ENCODE results near the gene EIF2AK3. TPM values are rescaled to one million over a fixed set of nuclear protein-coding genes. Genes with fewer than 3 reads are reported as not detected.

The EIF2AK3 gene
- total RNA-seq, 1 experiment from 2014 or later: 18.4 TPM

- Histone ChIP-seq H3K9me2 (replicated peaks; ENCODE audit: insufficient read depth, low read length) (no peaks in the 10 kb centered on the region), H3K36me3 (ENCODE audit: insufficient read depth, low read length) (no peaks in the 10 kb centered on the region), H3K27ac (ENCODE audit: low read length) (no peak overlapping the region), H2AFZ (ENCODE audit: low read length) (no peak overlapping the region), H3K27me3 (ENCODE audit: low read length) (no peaks in the 10 kb centered on the region), H3K4me3 (ENCODE audit: low read length) (no peak overlapping the region), H4K20me1 (ENCODE audit: insufficient read depth, low read depth, low read length) (no peaks in the 10 kb centered on the region), H3K9me3 (ENCODE audit: low read length) (no peaks in the 10 kb centered on the region), H3K4me1 (ENCODE audit: low read length) (no peaks in the 10 kb centered on the region), H3K9ac (ENCODE audit: low read length) (no peak overlapping the region), H3K4me2 (ENCODE audit: low read depth, low read length, poor library complexity, severe bottlenecking) (no peak overlapping the region), H3K79me2 (ENCODE audit: low read length) (no peaks in the 10 kb centered on the region)
- DNase-seq: no peak
These were observed 83.7 kb downstream of the EIF2AK3 start for GRCh38 chr2:88543541-88544057.

- H3K27me3 ChIP-seq (ENCODE audit: low read length): no peaks in the 10 kb centered on the region
- no peaks in the 10 kb centered on the region for H3K9me2 ChIP-seq (replicated peaks; ENCODE audit: insufficient read depth, low read length)
- no peak overlapping the region for H3K4me2 ChIP-seq (ENCODE audit: low read depth, low read length, poor library complexity, severe bottlenecking)
- H3K4me3 ChIP-seq (ENCODE audit: low read length): no peak overlapping the region
- no peaks in the 10 kb centered on the region for H3K36me3 ChIP-seq (ENCODE audit: insufficient read depth, low read length)
- no peaks in the 10 kb centered on the region for H4K20me1 ChIP-seq (ENCODE audit: insufficient read depth, low read depth, low read length)
- H3K9me3 ChIP-seq (ENCODE audit: low read length): no peaks in the 10 kb centered on the region
- no peak for DNase-seq
- no peak overlapping the region for H3K27ac ChIP-seq (ENCODE audit: low read length)
- H3K79me2 ChIP-seq (ENCODE audit: low read length): no peaks in the 10 kb centered on the region
- no peaks in the 10 kb centered on the region for H3K4me1 ChIP-seq (ENCODE audit: low read length)
- H2AFZ ChIP-seq (ENCODE audit: low read length): no peak overlapping the region
- no peak overlapping the region for H3K9ac ChIP-seq (ENCODE audit: low read length)
These were observed 84.6 kb downstream of the EIF2AK3 start for GRCh38 chr2:88542668-88543067.

- H3K27ac ChIP-seq (ENCODE audit: low read length): no peak overlapping the region
- H3K4me3 ChIP-seq (ENCODE audit: low read length): no peak overlapping the region
These were observed 86.9 kb downstream of the EIF2AK3 start for GRCh38 chr2:88540346-88540745.

GRCh38 chr2:88538362-88538917 lies 88.8 kb downstream of the EIF2AK3 start:
- H3K27me3 ChIP-seq (ENCODE audit: low read length): no peaks in the 10 kb centered on the region
- no peaks in the 10 kb centered on the region for H3K79me2 ChIP-seq (ENCODE audit: low read length)
- no peaks in the 10 kb centered on the region for H4K20me1 ChIP-seq (ENCODE audit: insufficient read depth, low read depth, low read length)
- no peaks in the 10 kb centered on the region for H3K4me1 ChIP-seq (ENCODE audit: low read length)
- no peak overlapping the region for H3K4me2 ChIP-seq (ENCODE audit: low read depth, low read length, poor library complexity, severe bottlenecking)
- H3K36me3 ChIP-seq (ENCODE audit: insufficient read depth, low read length): no peaks in the 10 kb centered on the region
- no peak overlapping the region for H3K4me3 ChIP-seq (ENCODE audit: low read length)
- H3K9me2 ChIP-seq (replicated peaks; ENCODE audit: insufficient read depth, low read length): no peaks in the 10 kb centered on the region
- H3K9me3 ChIP-seq (ENCODE audit: low read length): no peaks in the 10 kb centered on the region
- H2AFZ ChIP-seq (ENCODE audit: low read length): no peak overlapping the region
- no peak for DNase-seq
- no peak overlapping the region for H3K9ac ChIP-seq (ENCODE audit: low read length)
- no peak overlapping the region for H3K27ac ChIP-seq (ENCODE audit: low read length)

More at GRCh38 chr2:88540346-88540745, 86.9 kb downstream of the EIF2AK3 start:
- no peak overlapping the region for H3K9ac ChIP-seq (ENCODE audit: low read length)
- no peak for DNase-seq
- no peaks in the 10 kb centered on the region for H4K20me1 ChIP-seq (ENCODE audit: insufficient read depth, low read depth, low read length)
- no peaks in the 10 kb centered on the region for H3K36me3 ChIP-seq (ENCODE audit: insufficient read depth, low read length)
- no peaks in the 10 kb centered on the region for H3K27me3 ChIP-seq (ENCODE audit: low read length)
- no peaks in the 10 kb centered on the region for H3K9me2 ChIP-seq (replicated peaks; ENCODE audit: insufficient read depth, low read length)
- H3K79me2 ChIP-seq (ENCODE audit: low read length): no peaks in the 10 kb centered on the region
- H3K4me2 ChIP-seq (ENCODE audit: low read depth, low read length, poor library complexity, severe bottlenecking): no peak overlapping the region
- H2AFZ ChIP-seq (ENCODE audit: low read length): no peak overlapping the region
- no peaks in the 10 kb centered on the region for H3K4me1 ChIP-seq (ENCODE audit: low read length)
- H3K9me3 ChIP-seq (ENCODE audit: low read length): no peaks in the 10 kb centered on the region

DNA sequence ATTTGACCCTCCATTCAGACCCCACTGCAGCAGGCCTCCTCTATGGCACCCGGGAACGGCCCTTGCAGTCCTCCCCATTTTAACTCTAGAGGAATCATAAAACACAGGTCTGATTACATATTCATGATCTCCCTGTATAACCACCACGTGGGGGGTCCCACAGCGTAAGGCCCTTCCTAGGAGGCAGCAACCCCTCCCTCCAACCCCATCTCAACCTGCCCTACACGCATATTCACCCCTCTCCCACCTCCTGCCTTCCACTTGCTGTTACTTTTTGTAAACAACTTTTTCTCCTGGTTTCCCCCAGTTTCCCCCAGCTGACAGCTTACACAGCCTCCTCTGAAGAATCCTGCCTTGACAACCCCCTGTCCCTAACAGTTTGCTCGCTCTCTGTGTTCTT lies 89.6 kb downstream of the EIF2AK3 start:
- Histone ChIP-seq H3K79me2 (ENCODE audit: low read length) (no peaks in the 10 kb centered on the region), H3K9me2 (replicated peaks; ENCODE audit: insufficient read depth, low read length) (no peaks in the 10 kb centered on the region), H3K27me3 (ENCODE audit: low read length) (no peaks in the 10 kb centered on the region), H3K9me3 (ENCODE audit: low read length) (no peaks in the 10 kb centered on the region), H3K9ac (ENCODE audit: low read length) (no peak overlapping the region), H3K4me1 (ENCODE audit: low read length) (no peaks in the 10 kb centered on the region), H3K4me2 (ENCODE audit: low read depth, low read length, poor library complexity, severe bottlenecking) (no peak overlapping the region), H2AFZ (ENCODE audit: low read length) (no peak overlapping the region), H4K20me1 (ENCODE audit: insufficient read depth, low read depth, low read length) (no peaks in the 10 kb centered on the region), H3K4me3 (ENCODE audit: low read length) (no peak overlapping the region), H3K36me3 (ENCODE audit: insufficient read depth, low read length) (no peaks in the 10 kb centered on the region), H3K27ac (ENCODE audit: low read length) (no peak overlapping the region)
- no peak for DNase-seq

- no peak for DNase-seq
- H3K9me3 ChIP-seq (ENCODE audit: low read length): no peaks in the 10 kb centered on the region
- H3K4me1 ChIP-seq (ENCODE audit: low read length): no peaks in the 10 kb centered on the region
- H3K79me2 ChIP-seq (ENCODE audit: low read length): no peaks in the 10 kb centered on the region
- no peaks in the 10 kb centered on the region for H4K20me1 ChIP-seq (ENCODE audit: insufficient read depth, low read depth, low read length)
- no peaks in the 10 kb centered on the region for H3K9me2 ChIP-seq (replicated peaks; ENCODE audit: insufficient read depth, low read length)
- H3K4me2 ChIP-seq (ENCODE audit: low read depth, low read length, poor library complexity, severe bottlenecking): no peak overlapping the region
- H3K36me3 ChIP-seq (ENCODE audit: insufficient read depth, low read length): no peaks in the 10 kb centered on the region
- H3K27ac ChIP-seq (ENCODE audit: low read length): no peak overlapping the region
- H3K27me3 ChIP-seq (ENCODE audit: low read length): no peaks in the 10 kb centered on the region
- no peak overlapping the region for H3K4me3 ChIP-seq (ENCODE audit: low read length)
- H2AFZ ChIP-seq (ENCODE audit: low read length): no peak overlapping the region
- no peak overlapping the region for H3K9ac ChIP-seq (ENCODE audit: low read length)
These were observed 97.2 kb downstream of the EIF2AK3 start for GRCh38 chr2:88530081-88530480.

GRCh38 chr2:88521445-88522073 lies 105.7 kb downstream of the EIF2AK3 start:
- no peak overlapping the region for H2AFZ ChIP-seq (ENCODE audit: low read length)
- no peak overlapping the region for H3K27ac ChIP-seq (ENCODE audit: low read length)
- no peaks in the 10 kb centered on the region for H3K79me2 ChIP-seq (ENCODE audit: low read length)
- no peak overlapping the region for H3K9ac ChIP-seq (ENCODE audit: low read length)
- H3K9me3 ChIP-seq (ENCODE audit: low read length): no peaks in the 10 kb centered on the region
- H3K4me3 ChIP-seq (ENCODE audit: low read length): no peak overlapping the region
- no peaks in the 10 kb centered on the region for H3K9me2 ChIP-seq (replicated peaks; ENCODE audit: insufficient read depth, low read length)
- no peaks in the 10 kb centered on the region for H4K20me1 ChIP-seq (ENCODE audit: insufficient read depth, low read depth, low read length)
- no peaks in the 10 kb centered on the region for H3K36me3 ChIP-seq (ENCODE audit: insufficient read depth, low read length)
- no peaks in the 10 kb centered on the region for H3K27me3 ChIP-seq (ENCODE audit: low read length)
- H3K4me2 ChIP-seq (ENCODE audit: low read depth, low read length, poor library complexity, severe bottlenecking): no peak overlapping the region
- no peak for DNase-seq
- no peaks in the 10 kb centered on the region for H3K4me1 ChIP-seq (ENCODE audit: low read length)

DNA sequence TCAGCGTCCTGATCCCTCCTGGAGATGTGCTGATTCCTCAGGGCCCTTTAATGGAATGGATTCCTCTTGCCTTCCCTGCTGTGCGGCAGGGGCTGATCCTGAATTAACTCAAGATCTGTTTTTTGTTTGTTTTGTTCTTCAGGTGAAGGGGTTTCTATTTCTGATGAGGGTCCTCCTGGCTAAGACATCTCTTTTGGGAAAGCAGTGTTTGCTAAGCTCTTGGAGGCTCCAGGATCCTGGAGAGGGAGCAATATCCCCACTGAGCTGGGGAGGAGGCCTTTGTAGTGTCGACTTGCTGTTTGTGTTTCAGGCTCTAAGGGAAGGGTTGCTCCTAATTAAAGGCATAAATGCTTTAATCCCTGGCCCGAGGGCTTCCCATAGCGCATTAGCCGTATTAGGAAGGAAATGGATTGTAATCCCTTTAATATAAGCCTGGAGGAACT lies 109.5 kb downstream of the EIF2AK3 start:
- Histone ChIP-seq H3K9me2 (replicated peaks; ENCODE audit: insufficient read depth, low read length) (no peaks in the 10 kb centered on the region), H3K9ac (ENCODE audit: low read length) (no peak overlapping the region), H4K20me1 (ENCODE audit: insufficient read depth, low read depth, low read length) (no peaks in the 10 kb centered on the region), H3K4me2 (ENCODE audit: low read depth, low read length, poor library complexity, severe bottlenecking) (no peak overlapping the region), H2AFZ (ENCODE audit: low read length) (no peak overlapping the region), H3K27ac (ENCODE audit: low read length) (no peak overlapping the region), H3K79me2 (ENCODE audit: low read length) (no peaks in the 10 kb centered on the region), H3K4me3 (ENCODE audit: low read length) (no peak overlapping the region), H3K4me1 (ENCODE audit: low read length) (no peaks in the 10 kb centered on the region), H3K36me3 (ENCODE audit: insufficient read depth, low read length) (no peaks in the 10 kb centered on the region), H3K9me3 (ENCODE audit: low read length) (no peaks in the 10 kb centered on the region), H3K27me3 (ENCODE audit: low read length) (no peaks in the 10 kb centered on the region)
- no peak for DNase-seq
